Upper lobe of left lung (tissue), 6 donors: Measurements from ENCODE around the gene DNA2. TPM values are rescaled to one million over a fixed set of nuclear protein-coding genes. Genes with fewer than 3 reads are reported as not detected.

Experiments
- ATAC-seq, 2 donors: fragments of 200-7000 bp; cut with Tn5 transposase; one replicate each; pipeline ENCODE4 v1.9.1; 2022; ENCODE audit warnings: mild to moderate bottlenecking in 2 of 2, moderate library complexity in 2 of 2; ENCODE audit not compliant: low FRiP score in 2 of 2
- DNase-seq, 2 donors: peaks; one replicate each; pipeline ENCODE4 v3.0.0-alpha.2; 2019 to 2020
- H3K27ac ChIP-seq, 4 donors: fragments of 200-600 bp; sonication (generic); one replicate each; pipeline ENCODE4 v1.5.1; 2016 to 2019
- H3K27me3 ChIP-seq, 4 donors: fragments of 200-600 bp; sonication (generic); one replicate each; pipeline ENCODE4 v1.5.1; 2017 to 2019
- H3K36me3 ChIP-seq, 4 donors: fragments of 200-600 bp; sonication (generic); one replicate each; pipeline ENCODE4 v1.5.1; 2016 to 2019
- H3K4me1 ChIP-seq, 4 donors: fragments of 200-600 bp; sonication (generic); one replicate each; pipeline ENCODE4 v1.5.1; 2018 to 2019
- H3K4me3 ChIP-seq, 4 donors: fragments of 200-600 bp; sonication (generic); one replicate each; pipeline ENCODE4 v1.5.1; 2017 to 2019; ENCODE audit warnings: mild to moderate bottlenecking in 2 of 4, moderate library complexity in 1 of 4
- H3K9me3 ChIP-seq, 4 donors: fragments of 200-600 bp; sonication (generic); one replicate each; pipeline ENCODE4 v1.5.1; 2018 to 2019
- EP300 ChIP-seq, 4 donors: sonication (generic); formaldehyde crosslinking; IDR thresholded peaks; one replicate each; pipeline ENCODE4 v1.5.1; 2017; ENCODE audit warnings: antibody characterized with exemption in 4 of 4, control low read depth in 2 of 4
- POLR2A ChIP-seq, 4 donors: fragments of 450-650 bp; IDR thresholded peaks; one replicate each; pipeline ENCODE4 v1.5.1; 2016 to 2017; ENCODE audit warnings: antibody characterized with exemption in 4 of 4, mild to moderate bottlenecking in 2 of 4
- POLR2AphosphoS5 ChIP-seq, 2 donors: sonication (generic); formaldehyde crosslinking; IDR thresholded peaks; one replicate each; pipeline ENCODE4 v1.5.1; 2017; ENCODE audit warnings: antibody characterized with exemption in 2 of 2
- WGBS, 2 donors: methylation state at CpG; one replicate each; pipeline ENCODE4 v1.1.5; 2017 to 2018; 5-methylcytosine and 5-hydroxymethylcytosine counted together
- small RNA-seq, 4 donors: library from RNA; depleted of rRNA; stranded (forward); fragments of <200 nt; gene quantifications; one replicate each; pipeline ENCODE3, GENCODE V24; 2016
- total RNA-seq, 6 donors: library from RNA; depleted of rRNA in 4 of 6; stranded (reverse); fragments of >200 nt in 4 of 6; gene quantifications; one replicate each; pipeline versions ENCODE4 v1.1.0 to v1.2.1, GENCODE V29; 2016 to 2021
- TF ChIP-seq, protein P1 (sequence below), 6 experiments: fragments of 450-650 bp in 4 of 6; fragments of 200-600 bp in 2 of 6; sonication (generic) in 2 of 6; IDR thresholded peaks; one replicate each; pipeline ENCODE4 v1.5.1; 2016 to 2019; ENCODE audit warnings: antibody characterized with exemption in 6 of 6
- donor health status: DM: no; HTN: no; CAD: no; lungs with moderate emphysema.
- donor health status: DM: no; HTN: yes; CAD: no; lungs with severe emphysema.

Gene DNA2
- total RNA-seq, 6 donors from 2014 or later = 1.4 to 19.9 (median 3.5) TPM

DNA sequence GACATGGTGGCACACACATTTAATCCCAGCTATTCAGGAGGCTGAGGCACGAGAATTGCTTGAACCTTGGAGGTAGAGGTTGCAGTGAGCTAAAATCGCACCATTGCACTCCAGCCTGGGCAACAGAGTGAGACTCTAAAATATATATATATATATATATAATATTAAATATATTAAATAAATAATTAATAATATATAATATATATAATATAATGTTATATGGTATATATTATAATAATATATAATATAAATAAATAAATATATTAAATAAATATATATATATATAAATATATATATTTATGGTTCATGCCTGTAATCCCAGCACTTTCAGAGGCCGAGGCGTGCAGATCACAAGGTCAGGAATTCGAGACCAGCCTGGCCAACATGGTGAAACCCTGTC lies 105.2 kb downstream of the DNA2 start:
- H3K27me3 ChIP-seq = no peaks in the 10 kb centered on the region
- H3K36me3 ChIP-seq = peaks cover 7 to 75% (median 23%) of the 10 kb centered on the region in 4 donors
- peaks cover 0 to 4% (median under 1%) of the 10 kb centered on the region in 4 donors for H3K9me3 ChIP-seq
- DNase-seq = no peak
- no peak for ATAC-seq
- H3K27ac ChIP-seq = no peak overlapping the region
- H3K4me1 ChIP-seq = no peaks in the 10 kb centered on the region
- WGBS, 2 donors = 98 to 99% methylated on average over 5 of the region's 5 CpGs
- H3K4me3 ChIP-seq = no peak overlapping the region
- TF ChIP-seq EP300 (IDR thresholded peaks at IDR 0.05) (no peak), POLR2A (IDR thresholded peaks at IDR 0.05) (no peak), POLR2AphosphoS5 (IDR thresholded peaks at IDR 0.05) (no peak)
- TF ChIP-seq, protein P1, sequence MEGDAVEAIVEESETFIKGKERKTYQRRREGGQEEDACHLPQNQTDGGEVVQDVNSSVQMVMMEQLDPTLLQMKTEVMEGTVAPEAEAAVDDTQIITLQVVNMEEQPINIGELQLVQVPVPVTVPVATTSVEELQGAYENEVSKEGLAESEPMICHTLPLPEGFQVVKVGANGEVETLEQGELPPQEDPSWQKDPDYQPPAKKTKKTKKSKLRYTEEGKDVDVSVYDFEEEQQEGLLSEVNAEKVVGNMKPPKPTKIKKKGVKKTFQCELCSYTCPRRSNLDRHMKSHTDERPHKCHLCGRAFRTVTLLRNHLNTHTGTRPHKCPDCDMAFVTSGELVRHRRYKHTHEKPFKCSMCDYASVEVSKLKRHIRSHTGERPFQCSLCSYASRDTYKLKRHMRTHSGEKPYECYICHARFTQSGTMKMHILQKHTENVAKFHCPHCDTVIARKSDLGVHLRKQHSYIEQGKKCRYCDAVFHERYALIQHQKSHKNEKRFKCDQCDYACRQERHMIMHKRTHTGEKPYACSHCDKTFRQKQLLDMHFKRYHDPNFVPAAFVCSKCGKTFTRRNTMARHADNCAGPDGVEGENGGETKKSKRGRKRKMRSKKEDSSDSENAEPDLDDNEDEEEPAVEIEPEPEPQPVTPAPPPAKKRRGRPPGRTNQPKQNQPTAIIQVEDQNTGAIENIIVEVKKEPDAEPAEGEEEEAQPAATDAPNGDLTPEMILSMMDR (IDR thresholded peaks at IDR 0.05) = no peak

DNA sequence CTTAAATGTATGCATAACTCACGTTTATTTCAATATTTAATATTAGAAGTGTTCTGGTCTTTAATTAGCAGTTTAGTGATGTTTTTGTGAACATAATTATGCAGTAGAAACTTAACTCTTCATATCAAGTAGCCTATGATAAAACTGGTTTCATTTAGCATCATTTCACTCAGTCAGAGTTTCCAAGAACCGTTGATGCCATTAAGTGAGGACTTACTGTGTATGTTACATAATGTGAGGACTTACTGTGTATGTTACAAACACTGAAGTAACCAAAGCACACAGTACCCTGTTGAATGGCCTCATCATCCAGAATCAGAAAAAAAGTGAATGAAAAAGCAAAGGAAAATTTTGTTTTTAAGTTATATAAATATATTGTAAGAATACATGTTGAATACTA lies 106.2 kb downstream of the DNA2 start:
- Histone ChIP-seq H3K4me1 (no peaks in the 10 kb centered on the region), H3K4me3 (no peak overlapping the region), H3K27me3 (no peaks in the 10 kb centered on the region), H3K36me3 (peaks cover 7 to 73% (median 27%) of the 10 kb centered on the region in 4 donors), H3K27ac (no peak overlapping the region), H3K9me3 (no peaks in the 10 kb centered on the region)
- no peak for TF ChIP-seq POLR2A (IDR thresholded peaks at IDR 0.05)
- no peak for TF ChIP-seq EP300 (IDR thresholded peaks at IDR 0.05)
- TF ChIP-seq POLR2AphosphoS5 (IDR thresholded peaks at IDR 0.05) = no peak
- TF ChIP-seq, protein P1 (IDR thresholded peaks at IDR 0.05) = no peak
- no peak for ATAC-seq
- WGBS, 2 donors = 89 to 94% methylated on average over 2 of the region's 2 CpGs
- DNase-seq = no peak

DNA sequence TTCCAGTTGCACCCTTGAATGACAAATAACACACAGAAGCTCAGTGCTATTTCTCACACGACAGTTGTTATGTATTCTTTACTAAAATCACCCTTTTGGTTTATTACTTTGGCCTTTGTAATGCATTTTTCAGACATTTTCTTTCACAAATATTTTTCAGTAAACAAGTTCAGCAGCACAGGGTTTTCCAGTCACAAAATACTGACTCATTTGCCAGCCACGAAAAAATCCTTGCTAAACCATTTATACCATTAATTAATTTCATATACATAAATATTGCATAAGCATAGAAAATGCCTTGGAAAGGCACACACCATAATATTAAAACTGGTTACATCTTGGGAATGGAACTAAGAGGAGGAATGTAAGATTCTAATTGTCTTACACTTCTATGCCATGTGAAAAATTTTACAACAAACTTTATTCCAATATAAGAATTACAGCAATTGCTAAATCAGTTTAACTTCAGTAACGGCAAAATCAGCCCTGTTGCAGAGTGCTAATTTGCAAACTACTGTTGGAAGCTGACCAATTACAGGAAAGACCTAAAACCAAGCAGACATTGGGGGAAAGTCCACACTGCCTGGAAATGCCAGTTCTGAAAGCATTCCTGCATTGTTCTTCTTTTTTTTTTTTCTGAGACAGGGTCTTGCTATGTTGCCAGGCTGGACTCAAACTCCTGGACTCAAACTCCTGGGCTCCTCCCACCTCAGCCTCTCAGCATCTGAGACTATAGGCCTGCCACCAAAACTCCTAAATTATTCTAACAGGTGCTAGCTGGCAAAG lies 107.5 kb downstream of the DNA2 start:
- Histone ChIP-seq H3K36me3 (peaks cover 7 to 60% (median 27%) of the 10 kb centered on the region in 4 donors), H3K27me3 (no peaks in the 10 kb centered on the region), H3K4me3 (no peak overlapping the region), H3K9me3 (no peaks in the 10 kb centered on the region), H3K27ac (no peak overlapping the region), H3K4me1 (no peaks in the 10 kb centered on the region)
- 84 to 92% methylated on average over 3 of the region's 3 CpGs for WGBS, 2 donors
- ATAC-seq (no peak), DNase-seq (no peak)
- no peak for TF ChIP-seq POLR2A (IDR thresholded peaks at IDR 0.05)

Small RNA genes within 50 kb of the gene (small RNA-seq; reads per million reads assigned to genes)
- gene RF00019 = 0 reads per million in 4 donors
- gene RNA5SP319 = 0 to 0.11 (median 0.03) reads per million in 4 donors

Other genes starting within 250 kb of the DNA2 start
- gene ATOH7, start 239.9 kb downstream of the DNA2 start, total RNA-seq = not detected
- 10 to 100 TPM; 38.2 to 97.1 (median 62.8) TPM for gene HNRNPH3, start 139.9 kb downstream of the DNA2 start, total RNA-seq
- 10 to 100 TPM in 1 of 6 donors, 1 to 10 TPM in 5; 1.8 to 21.0 (median 4.3) TPM for gene PBLD, start 139.0 kb downstream of the DNA2 start, total RNA-seq
- 10 to 100 TPM; 10.3 to 47.7 (median 15.7) TPM for gene RUFY2, start 64.7 kb downstream of the DNA2 start, total RNA-seq
- gene SLC25A16, start 55.5 kb upstream of the DNA2 start, total RNA-seq = 10 to 100 TPM; 20.2 to 43.1 (median 35.6) TPM
- gene TET1, start 88.4 kb upstream of the DNA2 start, total RNA-seq = 1 to 10 TPM in 5 of 6 donors, under 1 TPM in 1; 0.55 to 2.0 (median 1.2) TPM
- 100 to 1,000 TPM in 1 of 6 donors, 10 to 100 TPM in 5; 30.4 to 158 (median 50.4) TPM for gene CCAR1, start 249.3 kb upstream of the DNA2 start, total RNA-seq